K562 (cell line): ENCODE results near the gene PPDPF. TPM values are rescaled to one million over a fixed set of nuclear protein-coding genes. Genes with fewer than 3 reads are reported as not detected.

Experiments used
- E2F3 ChIP-seq: fragments of 250-450 bp; sonication (Bioruptor Pico); IDR thresholded peaks from 2 replicates; pipeline ENCODE4 v1.4.0; 2020; ENCODE audit warnings: mild to moderate bottlenecking
- GATAD2A ChIP-seq: fragments of 450-650 bp; IDR thresholded peaks from 2 replicates; pipeline ENCODE4 v1.6.1; 2017
- HCFC1 ChIP-seq: IDR thresholded peaks from 2 replicates; pipeline ENCODE4 v1.6.1; 2012; ENCODE audit warnings: low read depth, low read length, improper control_type of control experiment
- MCM2 ChIP-seq: fragments of 450-650 bp; IDR thresholded peaks from 2 replicates; pipeline ENCODE4 v1.6.1; 2017; ENCODE audit warnings: low read depth, mild to moderate bottlenecking
- POLR3G ChIP-seq: IDR thresholded peaks from 2 replicates; pipeline ENCODE4 v1.6.1; 2011; ENCODE audit not compliant: insufficient read length, insufficient replicate concordance; ENCODE audit errors: extremely low read depth
- PTTG1 ChIP-seq: fragments of 450-650 bp; IDR thresholded peaks from 2 replicates; pipeline ENCODE4 v1.6.1; 2016; ENCODE audit warnings: low read depth, mild to moderate bottlenecking, missing genetic modification characterization, missing compliant biosample characterization
- SRF ChIP-seq, 2 experiments: fragments of 250-450, 450-650 bp in 1 of 2; sonication (Bioruptor Pico) in 1 of 2; sonication (generic) in 1 of 2; formaldehyde crosslinking; IDR thresholded peaks; 2 replicates each; pipeline versions ENCODE4 v1.5.0 to v1.5.1; 2020 to 2022; ENCODE audit warnings: mild to moderate bottlenecking in 1 of 2, missing genetic modification reagents in 1 of 2
- ZFX ChIP-seq: sonication (generic); formaldehyde crosslinking; IDR thresholded peaks from 2 replicates; pipeline ENCODE4 v1.8.0; 2022; ENCODE audit warnings: mild to moderate bottlenecking, missing genetic modification reagents, moderate library complexity
- ZNF311 ChIP-seq: fragments of 250-450 bp; sonication (Bioruptor Pico); IDR thresholded peaks from 2 replicates; pipeline ENCODE4 v1.4.0; 2020; ENCODE audit warnings: mild to moderate bottlenecking, moderate library complexity
- ZNF444 ChIP-seq: fragments of 250-450 bp; sonication (Bioruptor Pico); IDR thresholded peaks from 2 replicates; pipeline ENCODE4 v1.4.0; 2020; ENCODE audit warnings: mild to moderate bottlenecking, moderate library complexity
- ZNF512 ChIP-seq: IDR thresholded peaks from 2 replicates; pipeline ENCODE4 v1.6.1; 2016; ENCODE audit warnings: missing genetic modification characterization, missing compliant biosample characterization
- ZNF57 ChIP-seq: fragments of 450-650 bp; formaldehyde crosslinking; IDR thresholded peaks from 2 replicates; pipeline ENCODE4 v1.4.0; 2020; ENCODE audit warnings: mild to moderate bottlenecking, moderate library complexity
- ZNF75A ChIP-seq: fragments of 450-650 bp; formaldehyde crosslinking; IDR thresholded peaks from 2 replicates; pipeline ENCODE4 v1.4.0; 2020; ENCODE audit warnings: mild to moderate bottlenecking
- ZZZ3 ChIP-seq: fragments of 450-650 bp; IDR thresholded peaks from 2 replicates; pipeline ENCODE4 v1.6.1; 2016; ENCODE audit warnings: antibody characterized with exemption, mild to moderate bottlenecking, moderate library complexity
- polyA plus RNA-seq, 8 experiments: library from polyadenylated mRNA; depleted of rRNA in 4 of 8; stranded (reverse) in 5 of 8; unstranded in 3 of 8; fragments of >200 nt; fragmentation: Nextera tagmentation in 2 of 8; fragmentation: Illumina TruSeq in 1 of 8; extraction: Ambion mirVana in 2 of 8; extraction: Trizol in 1 of 8; gene quantifications; 2 replicates each; pipeline versions ENCODE4 v1.2.1 to v1.2.3, GENCODE V29; 2011 to 2014; ENCODE audit warnings: inconsistent platforms in 1 of 8, missing spikeins in 1 of 8
- total RNA-seq, 7 experiments: library from RNA; depleted of rRNA in 6 of 7; stranded (reverse); fragments of >200 nt in 6 of 7; fragmentation: Illumina TruSeq in 2 of 7; extraction: Trizol in 2 of 7; gene quantifications; 2 replicates each; pipeline versions ENCODE4 v1.2.1 to v1.2.3, GENCODE V29; 2011 to 2021; ENCODE audit warnings: low replicate concordance in 1 of 7
- TF ChIP-seq, protein P1 (sequence below): fragments of 450-650 bp; formaldehyde crosslinking; IDR thresholded peaks from 2 replicates; pipeline ENCODE4 v1.4.0; 2020; ENCODE audit warnings: mild to moderate bottlenecking, moderate library complexity
- TF ChIP-seq, protein P2 (sequence below), 2 experiments: fragments of 150-350 bp in 1 of 2; IDR thresholded peaks; 2 replicates each; pipeline ENCODE4 v1.6.1; 2012 to 2016; ENCODE audit warnings: low read depth in 2 of 2, low read length in 2 of 2, mild to moderate bottlenecking in 1 of 2, moderate library complexity in 1 of 2
- TF ChIP-seq, protein P3 (sequence below): fragments of 250-450 bp; sonication (Bioruptor Pico); IDR thresholded peaks from 2 replicates; pipeline ENCODE4 v1.8.0; 2022; ENCODE audit warnings: inconsistent platforms, mild to moderate bottlenecking, moderate library complexity, borderline replicate concordance
- TF ChIP-seq, protein P4 (sequence below): fragments of 250-450 bp; sonication (Bioruptor Pico); IDR thresholded peaks from 2 replicates; pipeline ENCODE4 v1.5.0; 2022; ENCODE audit warnings: mild to moderate bottlenecking

The PPDPF gene
- total and polyA plus RNA-seq, 9 of the 15 experiments (the other 6 are each of a cell fraction or from before 2014, with no cell fraction given), result 0.77 to 233 (median 10.5) TPM

GRCh38 chr20:63520934-63521601 is 503 bp downstream of the PPDPF start (continued):
- TF ChIP-seq, protein P1, sequence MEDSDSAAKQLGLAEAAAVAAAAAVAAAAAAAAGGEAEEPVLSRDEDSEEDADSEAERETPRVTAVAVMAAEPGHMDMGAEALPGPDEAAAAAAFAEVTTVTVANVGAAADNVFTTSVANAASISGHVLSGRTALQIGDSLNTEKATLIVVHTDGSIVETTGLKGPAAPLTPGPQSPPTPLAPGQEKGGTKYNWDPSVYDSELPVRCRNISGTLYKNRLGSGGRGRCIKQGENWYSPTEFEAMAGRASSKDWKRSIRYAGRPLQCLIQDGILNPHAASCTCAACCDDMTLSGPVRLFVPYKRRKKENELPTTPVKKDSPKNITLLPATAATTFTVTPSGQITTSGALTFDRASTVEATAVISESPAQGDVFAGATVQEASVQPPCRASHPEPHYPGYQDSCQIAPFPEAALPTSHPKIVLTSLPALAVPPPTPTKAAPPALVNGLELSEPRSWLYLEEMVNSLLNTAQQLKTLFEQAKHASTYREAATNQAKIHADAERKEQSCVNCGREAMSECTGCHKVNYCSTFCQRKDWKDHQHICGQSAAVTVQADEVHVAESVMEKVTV (CRISPR knock-in tag), result no peak
- TF ChIP-seq E2F3, result no peak
- no peak; a peak in 1 of 4 replicates for TF ChIP-seq SRF (CRISPR knock-in tag; IDR thresholded peaks at IDR 0.05)
- TF ChIP-seq ZNF512 (tag), result no peak
- TF ChIP-seq POLR3G, result no peak
- TF ChIP-seq HCFC1, result no peak
- TF ChIP-seq, protein P2, sequence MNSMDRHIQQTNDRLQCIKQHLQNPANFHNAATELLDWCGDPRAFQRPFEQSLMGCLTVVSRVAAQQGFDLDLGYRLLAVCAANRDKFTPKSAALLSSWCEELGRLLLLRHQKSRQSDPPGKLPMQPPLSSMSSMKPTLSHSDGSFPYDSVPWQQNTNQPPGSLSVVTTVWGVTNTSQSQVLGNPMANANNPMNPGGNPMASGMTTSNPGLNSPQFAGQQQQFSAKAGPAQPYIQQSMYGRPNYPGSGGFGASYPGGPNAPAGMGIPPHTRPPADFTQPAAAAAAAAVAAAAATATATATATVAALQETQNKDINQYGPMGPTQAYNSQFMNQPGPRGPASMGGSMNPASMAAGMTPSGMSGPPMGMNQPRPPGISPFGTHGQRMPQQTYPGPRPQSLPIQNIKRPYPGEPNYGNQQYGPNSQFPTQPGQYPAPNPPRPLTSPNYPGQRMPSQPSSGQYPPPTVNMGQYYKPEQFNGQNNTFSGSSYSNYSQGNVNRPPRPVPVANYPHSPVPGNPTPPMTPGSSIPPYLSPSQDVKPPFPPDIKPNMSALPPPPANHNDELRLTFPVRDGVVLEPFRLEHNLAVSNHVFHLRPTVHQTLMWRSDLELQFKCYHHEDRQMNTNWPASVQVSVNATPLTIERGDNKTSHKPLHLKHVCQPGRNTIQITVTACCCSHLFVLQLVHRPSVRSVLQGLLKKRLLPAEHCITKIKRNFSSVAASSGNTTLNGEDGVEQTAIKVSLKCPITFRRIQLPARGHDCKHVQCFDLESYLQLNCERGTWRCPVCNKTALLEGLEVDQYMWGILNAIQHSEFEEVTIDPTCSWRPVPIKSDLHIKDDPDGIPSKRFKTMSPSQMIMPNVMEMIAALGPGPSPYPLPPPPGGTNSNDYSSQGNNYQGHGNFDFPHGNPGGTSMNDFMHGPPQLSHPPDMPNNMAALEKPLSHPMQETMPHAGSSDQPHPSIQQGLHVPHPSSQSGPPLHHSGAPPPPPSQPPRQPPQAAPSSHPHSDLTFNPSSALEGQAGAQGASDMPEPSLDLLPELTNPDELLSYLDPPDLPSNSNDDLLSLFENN (IDR thresholded peaks at IDR 0.05; ENCODE audit: low read depth in 2 of 2, low read length in 2 of 2), result no peak; a peak in 1 of 4 replicates
- TF ChIP-seq ZNF75A, result no peak
- TF ChIP-seq ZNF57 (CRISPR knock-in tag), result no peak
- TF ChIP-seq, protein P3, sequence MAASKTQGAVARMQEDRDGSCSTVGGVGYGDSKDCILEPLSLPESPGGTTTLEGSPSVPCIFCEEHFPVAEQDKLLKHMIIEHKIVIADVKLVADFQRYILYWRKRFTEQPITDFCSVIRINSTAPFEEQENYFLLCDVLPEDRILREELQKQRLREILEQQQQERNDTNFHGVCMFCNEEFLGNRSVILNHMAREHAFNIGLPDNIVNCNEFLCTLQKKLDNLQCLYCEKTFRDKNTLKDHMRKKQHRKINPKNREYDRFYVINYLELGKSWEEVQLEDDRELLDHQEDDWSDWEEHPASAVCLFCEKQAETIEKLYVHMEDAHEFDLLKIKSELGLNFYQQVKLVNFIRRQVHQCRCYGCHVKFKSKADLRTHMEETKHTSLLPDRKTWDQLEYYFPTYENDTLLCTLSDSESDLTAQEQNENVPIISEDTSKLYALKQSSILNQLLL (CRISPR knock-in tag), result no peak
- no peak for TF ChIP-seq ZNF311 (CRISPR knock-in tag)
- no peak for TF ChIP-seq ZNF444
- no peak for TF ChIP-seq GATAD2A
- TF ChIP-seq ZZZ3, result no peak
- TF ChIP-seq ZFX (CRISPR knock-in tag), result peak; percentile 66
- TF ChIP-seq, protein P4, sequence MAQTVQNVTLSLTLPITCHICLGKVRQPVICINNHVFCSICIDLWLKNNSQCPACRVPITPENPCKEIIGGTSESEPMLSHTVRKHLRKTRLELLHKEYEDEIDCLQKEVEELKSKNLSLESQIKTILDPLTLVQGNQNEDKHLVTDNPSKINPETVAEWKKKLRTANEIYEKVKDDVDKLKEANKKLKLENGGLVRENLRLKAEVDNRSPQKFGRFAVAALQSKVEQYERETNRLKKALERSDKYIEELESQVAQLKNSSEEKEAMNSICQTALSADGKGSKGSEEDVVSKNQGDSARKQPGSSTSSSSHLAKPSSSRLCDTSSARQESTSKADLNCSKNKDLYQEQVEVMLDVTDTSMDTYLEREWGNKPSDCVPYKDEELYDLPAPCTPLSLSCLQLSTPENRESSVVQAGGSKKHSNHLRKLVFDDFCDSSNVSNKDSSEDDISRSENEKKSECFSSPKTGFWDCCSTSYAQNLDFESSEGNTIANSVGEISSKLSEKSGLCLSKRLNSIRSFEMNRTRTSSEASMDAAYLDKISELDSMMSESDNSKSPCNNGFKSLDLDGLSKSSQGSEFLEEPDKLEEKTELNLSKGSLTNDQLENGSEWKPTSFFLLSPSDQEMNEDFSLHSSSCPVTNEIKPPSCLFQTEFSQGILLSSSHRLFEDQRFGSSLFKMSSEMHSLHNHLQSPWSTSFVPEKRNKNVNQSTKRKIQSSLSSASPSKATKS, result no peak
- TF ChIP-seq PTTG1 (tag), result no peak
- no peak for TF ChIP-seq MCM2
